ENCODE results near the gene ARHGAP30.
"Not testable (repeated sequence)": the region's sequence is repeated elsewhere in the genome, so short reads cannot be mapped to it uniquely, and the experiment has no call there.

ARHGAP30 gene

DNA sequence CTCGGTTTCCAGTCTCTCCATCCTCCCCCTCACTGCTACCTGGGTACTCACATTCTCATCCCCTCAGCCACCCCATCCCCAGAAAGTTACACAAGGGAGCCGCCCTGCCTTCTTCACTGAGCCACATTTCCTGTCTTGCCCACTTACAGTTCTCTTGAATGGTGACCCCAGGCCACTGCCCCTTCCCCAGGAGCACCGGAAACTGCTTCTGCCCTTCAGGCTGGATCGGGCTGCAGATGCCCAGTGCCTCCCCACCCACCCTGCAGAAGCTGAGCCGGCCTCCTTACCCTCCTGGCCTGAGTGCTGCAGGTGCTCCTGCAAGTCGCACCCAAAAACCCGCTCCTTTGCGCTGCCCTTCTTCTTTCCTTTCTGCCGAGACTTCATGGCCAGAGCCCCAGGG lies 450 bp downstream of the ARHGAP30 start:
- no peak overlapping the region for H3K27ac ChIP-seq (ENCODE audit: low read depth, low read length)
- no peak overlapping the region for H2AFZ ChIP-seq (ENCODE audit: low read length, unreplicated experiment)
- H3K4me3 ChIP-seq (ENCODE audit: low read depth, low read length), result no peak overlapping the region
- H3K36me3 ChIP-seq (ENCODE audit: insufficient read depth, low read length), result no peaks in the 10 kb centered on the region
- H3K79me2 ChIP-seq (ENCODE audit: control insufficient read depth, insufficient read depth, low read length, unreplicated experiment), result no peaks in the 10 kb centered on the region
- H3K4me1 ChIP-seq (ENCODE audit: control insufficient read depth, insufficient read depth, low read length, unreplicated experiment), result no peaks in the 10 kb centered on the region
- H3K27me3 ChIP-seq (ENCODE audit: insufficient read depth, low read length), result no peaks in the 10 kb centered on the region

DNA sequence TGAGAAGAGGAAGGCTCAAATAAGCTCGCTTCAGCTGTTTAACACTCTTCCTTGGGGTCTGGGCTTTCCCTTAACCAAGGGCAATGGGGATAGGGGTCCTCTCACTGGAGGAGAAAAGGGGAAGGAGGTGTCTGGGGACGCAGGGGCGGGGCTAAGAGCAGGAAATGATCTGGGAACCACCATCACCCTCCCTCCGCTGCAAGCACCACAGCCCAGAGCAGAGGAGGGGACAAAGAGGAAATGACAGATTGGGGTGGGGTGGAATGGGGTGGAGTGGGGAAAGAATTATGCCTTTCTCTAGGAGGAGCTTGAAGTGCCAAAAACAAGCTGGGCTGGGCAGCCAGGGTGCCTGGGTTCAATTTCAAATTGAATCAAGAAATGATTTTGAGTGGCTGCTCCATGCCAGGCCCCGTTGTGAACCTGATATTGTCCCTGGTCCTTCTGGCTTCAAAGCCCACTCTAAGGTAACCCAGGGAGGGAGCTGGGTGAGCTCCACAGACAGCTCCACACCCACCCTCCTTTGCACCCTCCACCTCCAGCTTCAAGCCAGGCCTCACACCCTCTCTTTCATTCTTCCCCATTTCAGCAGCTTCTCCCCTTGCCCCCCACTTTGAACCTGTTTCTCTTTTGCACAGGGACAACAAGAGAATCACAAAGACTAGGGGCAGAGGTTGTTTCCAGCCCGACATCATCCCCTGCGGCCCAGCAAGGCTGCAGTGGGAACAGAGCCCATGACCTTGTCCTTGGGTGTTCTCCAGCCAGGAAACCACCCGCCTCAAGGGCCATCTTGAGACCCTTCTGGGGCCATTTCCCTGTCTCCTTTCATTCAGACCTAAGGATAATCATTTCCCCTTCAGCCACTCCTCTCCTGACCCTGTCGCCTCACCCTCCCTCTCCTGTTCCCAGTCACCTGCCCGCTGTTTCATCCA lies 1.1 kb downstream of the ARHGAP30 start:
- Histone ChIP-seq H3K27ac (ENCODE audit: low read depth, low read length) (no peak overlapping the region), H3K4me3 (ENCODE audit: low read depth, low read length) (no peak overlapping the region), H3K27me3 (ENCODE audit: insufficient read depth, low read length) (0 out of 2 replicates have a peak, but pooled peaks cover 3% of the 10 kb centered on the region), H3K79me2 (ENCODE audit: control insufficient read depth, insufficient read depth, low read length, unreplicated experiment) (no peaks in the 10 kb centered on the region), H3K4me1 (ENCODE audit: control insufficient read depth, insufficient read depth, low read length, unreplicated experiment) (no peaks in the 10 kb centered on the region), H3K36me3 (ENCODE audit: insufficient read depth, low read length) (no peaks in the 10 kb centered on the region), H2AFZ (ENCODE audit: low read length, unreplicated experiment) (no peak overlapping the region)

DNA sequence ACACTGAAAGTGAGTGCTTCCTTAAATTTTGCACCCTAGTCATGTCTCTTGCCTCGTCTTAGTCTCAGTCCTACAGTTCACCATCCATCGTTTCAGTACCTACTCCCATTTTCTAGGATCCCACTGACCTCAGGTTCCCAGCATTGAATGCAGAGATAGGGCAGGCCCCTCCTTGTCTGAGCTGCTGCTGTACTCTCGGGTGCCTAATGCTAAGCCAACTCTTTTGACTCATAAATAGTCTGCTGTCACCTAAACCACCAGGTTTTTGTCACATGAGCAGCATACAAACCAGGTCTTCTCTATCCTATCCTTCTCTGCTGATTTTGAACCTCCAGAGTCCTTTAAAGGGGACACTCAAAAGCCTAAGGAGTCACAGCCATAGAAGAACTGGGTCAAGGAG lies 3.0 kb downstream of the ARHGAP30 start:
- no peak overlapping the region for H3K4me3 ChIP-seq (ENCODE audit: low read depth, low read length)
- H3K4me1 ChIP-seq (ENCODE audit: control insufficient read depth, insufficient read depth, low read length, unreplicated experiment), result no peaks in the 10 kb centered on the region
- H3K27me3 ChIP-seq (ENCODE audit: insufficient read depth, low read length), result 0 out of 2 replicates have a peak, but pooled peaks cover 3% of the 10 kb centered on the region
- H3K36me3 ChIP-seq (ENCODE audit: insufficient read depth, low read length), result no peaks in the 10 kb centered on the region
- H3K27ac ChIP-seq (ENCODE audit: low read depth, low read length), result no peak overlapping the region
- no peak overlapping the region for H2AFZ ChIP-seq (ENCODE audit: low read length, unreplicated experiment)
- no peaks in the 10 kb centered on the region for H3K79me2 ChIP-seq (ENCODE audit: control insufficient read depth, insufficient read depth, low read length, unreplicated experiment)

DNA sequence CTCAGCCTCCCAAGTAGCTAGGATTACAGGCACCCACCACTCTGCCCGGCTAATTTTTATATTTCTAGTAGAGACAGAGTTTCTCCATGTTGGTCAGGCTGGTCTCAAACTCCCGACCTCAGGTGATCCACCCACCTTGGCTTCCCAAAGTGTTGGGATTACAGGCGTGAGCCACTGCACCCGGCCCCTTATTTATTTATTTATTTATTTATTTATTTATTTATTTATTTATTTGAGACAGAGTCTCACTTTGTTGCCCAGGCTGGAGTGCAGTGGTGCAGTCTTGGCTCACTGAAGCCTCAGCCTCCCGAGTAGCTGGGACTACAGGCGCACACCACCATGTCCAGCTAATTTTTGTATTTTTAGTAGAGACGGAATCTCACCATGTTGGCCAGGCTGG lies 4.0 kb downstream of the ARHGAP30 start:
- not testable (repeated sequence) for H3K27me3 ChIP-seq (ENCODE audit: insufficient read depth, low read length); H2AFZ ChIP-seq (ENCODE audit: low read length, unreplicated experiment); H3K4me1 ChIP-seq (ENCODE audit: control insufficient read depth, insufficient read depth, low read length, unreplicated experiment); H3K27ac ChIP-seq (ENCODE audit: low read depth, low read length); H3K79me2 ChIP-seq (ENCODE audit: control insufficient read depth, insufficient read depth, low read length, unreplicated experiment); H3K4me3 ChIP-seq (ENCODE audit: low read depth, low read length); H3K36me3 ChIP-seq (ENCODE audit: insufficient read depth, low read length)

DNA sequence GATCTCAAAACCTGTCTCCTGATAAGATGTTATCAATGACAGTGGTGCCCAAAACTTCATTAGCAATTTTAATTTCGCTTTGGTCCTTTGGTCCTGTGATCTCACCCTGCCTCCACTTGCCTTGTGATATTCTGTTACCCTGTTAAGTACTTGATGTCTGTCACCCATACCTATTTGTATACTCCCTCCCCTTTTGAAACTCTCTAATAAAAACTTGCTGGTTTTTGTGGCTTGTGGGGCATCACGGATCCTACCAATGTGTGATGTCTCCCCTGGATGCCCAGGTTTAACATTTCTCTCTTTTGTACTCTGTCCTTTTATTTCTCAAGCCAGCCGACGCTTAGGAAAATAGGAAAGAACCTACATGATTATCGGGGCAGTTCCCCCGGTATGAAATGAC lies 5.8 kb downstream of the ARHGAP30 start:
- H2AFZ ChIP-seq (ENCODE audit: low read length, unreplicated experiment); H3K36me3 ChIP-seq (ENCODE audit: insufficient read depth, low read length); H3K4me1 ChIP-seq (ENCODE audit: control insufficient read depth, insufficient read depth, low read length, unreplicated experiment); H3K27me3 ChIP-seq (ENCODE audit: insufficient read depth, low read length); H3K79me2 ChIP-seq (ENCODE audit: control insufficient read depth, insufficient read depth, low read length, unreplicated experiment); H3K4me3 ChIP-seq (ENCODE audit: low read depth, low read length); H3K27ac ChIP-seq (ENCODE audit: low read depth, low read length): not testable (repeated sequence)

DNA sequence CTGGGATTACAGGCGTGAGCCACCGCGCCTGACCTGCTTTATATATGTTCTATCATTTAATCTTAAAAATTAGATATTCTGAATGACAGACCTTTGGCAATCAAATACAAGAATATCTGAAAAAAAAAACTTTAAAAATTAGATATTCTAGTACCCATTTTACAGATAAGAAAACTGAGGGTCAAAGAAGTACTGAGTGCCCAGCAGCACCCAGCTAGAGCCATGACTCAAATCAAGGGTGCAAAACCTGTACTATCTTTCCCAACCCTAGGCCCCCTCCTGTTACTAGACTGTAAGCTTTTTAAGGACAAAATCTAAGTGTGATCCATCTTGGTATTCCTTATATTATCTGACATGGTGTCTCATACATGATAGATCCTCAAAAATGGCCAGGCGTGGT lies 8.3 kb downstream of the ARHGAP30 start:
- H3K27ac ChIP-seq (ENCODE audit: low read depth, low read length), result no peak overlapping the region
- H3K27me3 ChIP-seq (ENCODE audit: insufficient read depth, low read length), result 0 out of 2 replicates have a peak, but pooled peaks cover 3% of the 10 kb centered on the region
- no peak overlapping the region for H3K4me3 ChIP-seq (ENCODE audit: low read depth, low read length)
- no peak overlapping the region for H2AFZ ChIP-seq (ENCODE audit: low read length, unreplicated experiment)
- H3K36me3 ChIP-seq (ENCODE audit: insufficient read depth, low read length), result no peaks in the 10 kb centered on the region
- H3K4me1 ChIP-seq (ENCODE audit: control insufficient read depth, insufficient read depth, low read length, unreplicated experiment), result no peaks in the 10 kb centered on the region
- H3K79me2 ChIP-seq (ENCODE audit: control insufficient read depth, insufficient read depth, low read length, unreplicated experiment), result no peaks in the 10 kb centered on the region

DNA sequence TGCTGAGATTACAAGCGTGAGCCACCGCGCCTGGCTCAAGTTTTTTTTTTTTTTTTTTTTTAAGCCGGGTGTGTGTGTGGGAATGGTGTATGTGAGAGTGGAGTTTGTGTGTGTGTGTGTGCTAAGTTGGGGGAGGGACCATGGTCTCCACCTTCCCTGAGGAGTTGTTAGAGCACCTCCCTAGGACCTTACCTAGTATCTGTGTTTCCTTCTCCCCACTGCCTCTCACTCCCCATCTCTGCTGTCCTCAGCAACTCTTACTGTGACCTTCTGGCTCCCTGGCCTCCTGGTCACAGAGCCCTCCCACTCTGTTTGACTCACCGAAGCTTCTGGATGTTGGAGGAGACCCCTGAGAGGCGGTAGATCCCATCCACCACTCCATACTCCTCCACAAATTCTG lies 10.4 kb downstream of the ARHGAP30 start:
- Histone ChIP-seq H3K4me3 (ENCODE audit: low read depth, low read length) (no peak overlapping the region), H2AFZ (ENCODE audit: low read length, unreplicated experiment) (no peak overlapping the region), H3K79me2 (ENCODE audit: control insufficient read depth, insufficient read depth, low read length, unreplicated experiment) (no peaks in the 10 kb centered on the region), H3K36me3 (ENCODE audit: insufficient read depth, low read length) (no peaks in the 10 kb centered on the region), H3K4me1 (ENCODE audit: control insufficient read depth, insufficient read depth, low read length, unreplicated experiment) (no peaks in the 10 kb centered on the region), H3K27ac (ENCODE audit: low read depth, low read length) (no peak overlapping the region), H3K27me3 (ENCODE audit: insufficient read depth, low read length) (0 out of 2 replicates have a peak, but pooled peaks cover 3% of the 10 kb centered on the region)

DNA sequence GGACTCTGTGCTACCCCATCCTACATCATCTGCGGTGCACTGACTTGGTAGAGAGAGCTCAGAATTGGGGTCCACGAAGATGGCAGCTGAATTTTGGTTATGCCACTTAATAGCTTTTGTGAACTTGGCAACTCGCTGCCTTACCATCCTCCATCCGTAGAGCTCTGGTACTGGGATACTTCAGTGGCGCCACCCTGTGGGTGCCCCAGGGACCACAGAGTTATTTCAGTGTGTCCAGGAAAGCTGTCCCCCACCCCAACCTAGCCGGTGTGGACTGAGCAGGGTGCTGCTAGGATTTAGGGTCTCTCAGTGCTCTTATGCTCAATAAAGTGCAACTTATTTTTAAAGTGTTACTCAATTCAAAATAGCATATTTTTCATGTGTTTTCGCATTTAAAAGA lies 14.9 kb downstream of the ARHGAP30 start:
- H3K27me3 ChIP-seq (ENCODE audit: insufficient read depth, low read length), result no peaks in the 10 kb centered on the region
- no peak overlapping the region for H3K27ac ChIP-seq (ENCODE audit: low read depth, low read length)
- H3K4me1 ChIP-seq (ENCODE audit: control insufficient read depth, insufficient read depth, low read length, unreplicated experiment), result peaks cover 3% of the 10 kb centered on the region
- H2AFZ ChIP-seq (ENCODE audit: low read length, unreplicated experiment), result no peak overlapping the region
- H3K4me3 ChIP-seq (ENCODE audit: low read depth, low read length), result no peak overlapping the region
- no peaks in the 10 kb centered on the region for H3K79me2 ChIP-seq (ENCODE audit: control insufficient read depth, insufficient read depth, low read length, unreplicated experiment)
- no peaks in the 10 kb centered on the region for H3K36me3 ChIP-seq (ENCODE audit: insufficient read depth, low read length)

DNA sequence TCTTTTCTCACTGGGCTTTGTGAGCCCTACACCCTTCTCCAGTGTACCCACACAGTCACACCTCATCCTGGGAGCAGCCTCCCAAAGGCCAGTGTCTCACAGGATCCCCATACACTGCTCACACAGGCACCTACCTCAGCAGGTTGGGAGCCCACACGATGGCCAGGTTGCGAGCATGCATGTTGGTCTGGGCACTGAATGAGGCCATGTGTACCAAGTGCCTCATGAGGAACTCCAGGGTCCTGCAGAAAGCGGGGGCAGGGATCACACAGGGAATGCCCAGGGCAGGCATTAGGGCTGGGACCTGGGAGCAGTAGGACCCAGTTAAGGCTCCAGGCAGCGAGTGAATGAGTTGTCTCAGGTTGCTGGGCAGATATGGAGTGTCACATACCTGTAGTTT lies 15.5 kb downstream of the ARHGAP30 start:
- Histone ChIP-seq H3K4me3 (ENCODE audit: low read depth, low read length) (no peak overlapping the region), H2AFZ (ENCODE audit: low read length, unreplicated experiment) (no peak overlapping the region), H3K27me3 (ENCODE audit: insufficient read depth, low read length) (no peaks in the 10 kb centered on the region), H3K79me2 (ENCODE audit: control insufficient read depth, insufficient read depth, low read length, unreplicated experiment) (no peaks in the 10 kb centered on the region), H3K36me3 (ENCODE audit: insufficient read depth, low read length) (no peaks in the 10 kb centered on the region), H3K27ac (ENCODE audit: low read depth, low read length) (no peak overlapping the region), H3K4me1 (ENCODE audit: control insufficient read depth, insufficient read depth, low read length, unreplicated experiment) (peaks cover 3% of the 10 kb centered on the region)

DNA sequence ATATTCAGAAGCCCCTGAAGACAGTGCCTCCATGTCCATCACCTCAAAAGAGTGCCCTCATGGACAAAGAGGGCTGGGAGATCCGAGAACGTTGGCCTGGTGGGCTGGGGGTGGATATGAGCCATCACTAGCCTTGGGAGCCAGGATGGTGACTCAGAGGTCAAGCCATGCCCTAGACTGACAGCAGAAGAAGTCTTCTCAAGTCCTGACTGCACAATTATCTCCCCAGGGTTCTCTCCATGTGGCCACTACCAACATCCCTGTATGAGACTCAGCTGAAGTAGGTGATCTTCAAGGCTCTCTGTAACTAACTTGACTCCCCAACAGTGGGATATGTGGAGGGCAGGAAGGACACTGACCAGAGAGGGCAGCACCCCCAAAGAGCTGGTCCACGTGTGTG lies 16.8 kb downstream of the ARHGAP30 start:
- H3K36me3 ChIP-seq (ENCODE audit: insufficient read depth, low read length), result no peaks in the 10 kb centered on the region

DNA sequence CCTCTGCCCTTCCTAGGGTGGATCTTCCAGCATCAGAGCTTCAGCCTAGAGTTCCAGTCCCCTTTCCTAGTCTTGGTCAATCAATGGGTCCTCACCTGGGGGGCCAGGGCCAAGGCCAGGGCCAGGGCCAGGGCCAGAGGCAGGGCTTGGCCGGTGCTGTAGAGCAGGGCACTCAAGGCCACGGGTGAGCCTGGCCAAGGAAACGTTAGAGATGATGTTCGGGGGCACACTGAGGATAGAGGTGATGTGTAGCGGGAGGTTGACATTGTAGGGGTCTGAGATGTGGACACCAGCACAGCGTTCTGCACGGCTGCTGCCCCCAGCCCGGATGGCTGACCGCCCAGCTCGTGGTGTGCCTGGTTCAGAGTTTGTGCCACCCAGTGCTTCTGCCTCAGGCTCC lies 18.5 kb downstream of the ARHGAP30 start:
- Histone ChIP-seq H2AFZ (ENCODE audit: low read length, unreplicated experiment) (no peak overlapping the region), H3K4me1 (ENCODE audit: control insufficient read depth, insufficient read depth, low read length, unreplicated experiment) (peaks cover 8% of the 10 kb centered on the region), H3K36me3 (ENCODE audit: insufficient read depth, low read length) (no peaks in the 10 kb centered on the region), H3K27ac (ENCODE audit: low read depth, low read length) (no peak overlapping the region), H3K4me3 (ENCODE audit: low read depth, low read length) (no peak overlapping the region), H3K79me2 (ENCODE audit: control insufficient read depth, insufficient read depth, low read length, unreplicated experiment) (no peaks in the 10 kb centered on the region), H3K27me3 (ENCODE audit: insufficient read depth, low read length) (no peaks in the 10 kb centered on the region)

More for the DNA sequence above, 16.8 kb downstream of the ARHGAP30 start:
- Histone ChIP-seq H3K79me2 (ENCODE audit: control insufficient read depth, insufficient read depth, low read length, unreplicated experiment) (no peaks in the 10 kb centered on the region), H2AFZ (ENCODE audit: low read length, unreplicated experiment) (no peak overlapping the region), H3K4me1 (ENCODE audit: control insufficient read depth, insufficient read depth, low read length, unreplicated experiment) (peaks cover 3% of the 10 kb centered on the region), H3K27ac (ENCODE audit: low read depth, low read length) (no peak overlapping the region), H3K4me3 (ENCODE audit: low read depth, low read length) (no peak overlapping the region), H3K27me3 (ENCODE audit: insufficient read depth, low read length) (no peaks in the 10 kb centered on the region)
